ENCODE data around the gene RAB8A. TPM values are rescaled to one million over a fixed set of nuclear protein-coding genes. Genes with fewer than 3 reads are reported as not detected.

The RAB8A gene
- total RNA-seq, 1 experiment from 2014 or later: 74.0 TPM

- TF ChIP-seq, protein P1, sequence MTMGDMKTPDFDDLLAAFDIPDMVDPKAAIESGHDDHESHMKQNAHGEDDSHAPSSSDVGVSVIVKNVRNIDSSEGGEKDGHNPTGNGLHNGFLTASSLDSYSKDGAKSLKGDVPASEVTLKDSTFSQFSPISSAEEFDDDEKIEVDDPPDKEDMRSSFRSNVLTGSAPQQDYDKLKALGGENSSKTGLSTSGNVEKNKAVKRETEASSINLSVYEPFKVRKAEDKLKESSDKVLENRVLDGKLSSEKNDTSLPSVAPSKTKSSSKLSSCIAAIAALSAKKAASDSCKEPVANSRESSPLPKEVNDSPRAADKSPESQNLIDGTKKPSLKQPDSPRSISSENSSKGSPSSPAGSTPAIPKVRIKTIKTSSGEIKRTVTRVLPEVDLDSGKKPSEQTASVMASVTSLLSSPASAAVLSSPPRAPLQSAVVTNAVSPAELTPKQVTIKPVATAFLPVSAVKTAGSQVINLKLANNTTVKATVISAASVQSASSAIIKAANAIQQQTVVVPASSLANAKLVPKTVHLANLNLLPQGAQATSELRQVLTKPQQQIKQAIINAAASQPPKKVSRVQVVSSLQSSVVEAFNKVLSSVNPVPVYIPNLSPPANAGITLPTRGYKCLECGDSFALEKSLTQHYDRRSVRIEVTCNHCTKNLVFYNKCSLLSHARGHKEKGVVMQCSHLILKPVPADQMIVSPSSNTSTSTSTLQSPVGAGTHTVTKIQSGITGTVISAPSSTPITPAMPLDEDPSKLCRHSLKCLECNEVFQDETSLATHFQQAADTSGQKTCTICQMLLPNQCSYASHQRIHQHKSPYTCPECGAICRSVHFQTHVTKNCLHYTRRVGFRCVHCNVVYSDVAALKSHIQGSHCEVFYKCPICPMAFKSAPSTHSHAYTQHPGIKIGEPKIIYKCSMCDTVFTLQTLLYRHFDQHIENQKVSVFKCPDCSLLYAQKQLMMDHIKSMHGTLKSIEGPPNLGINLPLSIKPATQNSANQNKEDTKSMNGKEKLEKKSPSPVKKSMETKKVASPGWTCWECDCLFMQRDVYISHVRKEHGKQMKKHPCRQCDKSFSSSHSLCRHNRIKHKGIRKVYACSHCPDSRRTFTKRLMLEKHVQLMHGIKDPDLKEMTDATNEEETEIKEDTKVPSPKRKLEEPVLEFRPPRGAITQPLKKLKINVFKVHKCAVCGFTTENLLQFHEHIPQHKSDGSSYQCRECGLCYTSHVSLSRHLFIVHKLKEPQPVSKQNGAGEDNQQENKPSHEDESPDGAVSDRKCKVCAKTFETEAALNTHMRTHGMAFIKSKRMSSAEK (CRISPR knock-in tag; IDR thresholded peaks at IDR 0.05; ENCODE audit: borderline replicate concordance): no peak
- TF ChIP-seq ZMAT4 (CRISPR knock-in tag; IDR thresholded peaks at IDR 0.05): no peak
- TF ChIP-seq, protein P2, sequence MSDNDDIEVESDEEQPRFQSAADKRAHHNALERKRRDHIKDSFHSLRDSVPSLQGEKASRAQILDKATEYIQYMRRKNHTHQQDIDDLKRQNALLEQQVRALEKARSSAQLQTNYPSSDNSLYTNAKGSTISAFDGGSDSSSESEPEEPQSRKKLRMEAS (CRISPR knock-in tag; IDR thresholded peaks at IDR 0.05): no peak
- TF ChIP-seq STAT6 (CRISPR knock-in tag; conservative IDR thresholded peaks at IDR 0.05; ENCODE audit: low read depth): no peak
These were observed 50.2 kb downstream of the RAB8A start (continued) for GRCh38 chr19:16161840-16162239.

GRCh38 chr19:16164222-16164890, 52.7 kb downstream of the RAB8A start:
- POLR2A ChIA-PET: interaction anchor here (0.5 kb wide), 1 partner anchor 153 kb away, joined by 5 read pairs; no protein-coding TSS in a partner anchor
- no peaks in the 10 kb centered on the region for H3K4me1 Mint-ChIP-seq
- DNase-seq (ENCODE audit: low spot score): no peak
- H3K9me3 Mint-ChIP-seq: no peaks in the 10 kb centered on the region
- no peak overlapping the region for H3K4me3 Mint-ChIP-seq
- H3K27ac Mint-ChIP-seq: no peak overlapping the region
- TF ChIP-seq ZNF423 (CRISPR knock-in tag; IDR thresholded peaks at IDR 0.05): no peak
- no peak for TF ChIP-seq ESRRA (CRISPR knock-in tag; IDR thresholded peaks at IDR 0.05; ENCODE audit: borderline replicate concordance)
- TF ChIP-seq, protein P3, sequence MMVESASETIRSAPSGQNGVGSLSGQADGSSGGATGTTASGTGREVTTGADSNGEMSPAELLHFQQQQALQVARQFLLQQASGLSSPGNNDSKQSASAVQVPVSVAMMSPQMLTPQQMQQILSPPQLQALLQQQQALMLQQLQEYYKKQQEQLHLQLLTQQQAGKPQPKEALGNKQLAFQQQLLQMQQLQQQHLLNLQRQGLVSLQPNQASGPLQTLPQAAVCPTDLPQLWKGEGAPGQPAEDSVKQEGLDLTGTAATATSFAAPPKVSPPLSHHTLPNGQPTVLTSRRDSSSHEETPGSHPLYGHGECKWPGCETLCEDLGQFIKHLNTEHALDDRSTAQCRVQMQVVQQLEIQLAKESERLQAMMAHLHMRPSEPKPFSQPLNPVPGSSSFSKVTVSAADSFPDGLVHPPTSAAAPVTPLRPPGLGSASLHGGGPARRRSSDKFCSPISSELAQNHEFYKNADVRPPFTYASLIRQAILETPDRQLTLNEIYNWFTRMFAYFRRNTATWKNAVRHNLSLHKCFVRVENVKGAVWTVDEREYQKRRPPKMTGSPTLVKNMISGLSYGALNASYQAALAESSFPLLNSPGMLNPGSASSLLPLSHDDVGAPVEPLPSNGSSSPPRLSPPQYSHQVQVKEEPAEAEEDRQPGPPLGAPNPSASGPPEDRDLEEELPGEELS (CRISPR knock-in tag; IDR thresholded peaks at IDR 0.05): no peak
- TF ChIP-seq NFATC4 (CRISPR knock-in tag; IDR thresholded peaks at IDR 0.05): no peak
- TF ChIP-seq ELF4 (CRISPR knock-in tag; IDR thresholded peaks at IDR 0.05; ENCODE audit: low read depth): no peak
- no peak for TF ChIP-seq ZBTB43 (CRISPR knock-in tag; IDR thresholded peaks at IDR 0.05)
- TF ChIP-seq, protein P4, sequence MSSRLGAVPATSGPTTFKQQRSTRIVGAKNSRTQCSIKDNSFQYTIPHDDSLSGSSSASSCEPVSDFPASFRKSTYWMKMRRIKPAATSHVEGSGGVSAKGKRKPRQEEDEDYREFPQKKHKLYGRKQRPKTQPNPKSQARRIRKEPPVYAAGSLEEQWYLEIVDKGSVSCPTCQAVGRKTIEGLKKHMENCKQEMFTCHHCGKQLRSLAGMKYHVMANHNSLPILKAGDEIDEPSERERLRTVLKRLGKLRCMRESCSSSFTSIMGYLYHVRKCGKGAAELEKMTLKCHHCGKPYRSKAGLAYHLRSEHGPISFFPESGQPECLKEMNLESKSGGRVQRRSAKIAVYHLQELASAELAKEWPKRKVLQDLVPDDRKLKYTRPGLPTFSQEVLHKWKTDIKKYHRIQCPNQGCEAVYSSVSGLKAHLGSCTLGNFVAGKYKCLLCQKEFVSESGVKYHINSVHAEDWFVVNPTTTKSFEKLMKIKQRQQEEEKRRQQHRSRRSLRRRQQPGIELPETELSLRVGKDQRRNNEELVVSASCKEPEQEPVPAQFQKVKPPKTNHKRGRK (CRISPR knock-in tag; IDR thresholded peaks at IDR 0.05; ENCODE audit: borderline replicate concordance): no peak
- TF ChIP-seq, protein P5, sequence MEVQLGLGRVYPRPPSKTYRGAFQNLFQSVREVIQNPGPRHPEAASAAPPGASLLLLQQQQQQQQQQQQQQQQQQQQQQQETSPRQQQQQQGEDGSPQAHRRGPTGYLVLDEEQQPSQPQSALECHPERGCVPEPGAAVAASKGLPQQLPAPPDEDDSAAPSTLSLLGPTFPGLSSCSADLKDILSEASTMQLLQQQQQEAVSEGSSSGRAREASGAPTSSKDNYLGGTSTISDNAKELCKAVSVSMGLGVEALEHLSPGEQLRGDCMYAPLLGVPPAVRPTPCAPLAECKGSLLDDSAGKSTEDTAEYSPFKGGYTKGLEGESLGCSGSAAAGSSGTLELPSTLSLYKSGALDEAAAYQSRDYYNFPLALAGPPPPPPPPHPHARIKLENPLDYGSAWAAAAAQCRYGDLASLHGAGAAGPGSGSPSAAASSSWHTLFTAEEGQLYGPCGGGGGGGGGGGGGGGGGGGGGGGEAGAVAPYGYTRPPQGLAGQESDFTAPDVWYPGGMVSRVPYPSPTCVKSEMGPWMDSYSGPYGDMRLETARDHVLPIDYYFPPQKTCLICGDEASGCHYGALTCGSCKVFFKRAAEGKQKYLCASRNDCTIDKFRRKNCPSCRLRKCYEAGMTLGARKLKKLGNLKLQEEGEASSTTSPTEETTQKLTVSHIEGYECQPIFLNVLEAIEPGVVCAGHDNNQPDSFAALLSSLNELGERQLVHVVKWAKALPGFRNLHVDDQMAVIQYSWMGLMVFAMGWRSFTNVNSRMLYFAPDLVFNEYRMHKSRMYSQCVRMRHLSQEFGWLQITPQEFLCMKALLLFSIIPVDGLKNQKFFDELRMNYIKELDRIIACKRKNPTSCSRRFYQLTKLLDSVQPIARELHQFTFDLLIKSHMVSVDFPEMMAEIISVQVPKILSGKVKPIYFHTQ (CRISPR knock-in tag; IDR thresholded peaks at IDR 0.05): no peak
- no peak for TF ChIP-seq ZNF425 (CRISPR knock-in tag; conservative IDR thresholded peaks at IDR 0.05)
- TF ChIP-seq MYBL2 (CRISPR knock-in tag; IDR thresholded peaks at IDR 0.05): no peak
- H3K36me3 Mint-ChIP-seq: no peaks in the 10 kb centered on the region
- CTCF ChIA-PET: no interaction called here
- H3K27me3 Mint-ChIP-seq (ENCODE audit: low read depth): no peaks in the 10 kb centered on the region
- no peak for ATAC-seq

All from WTC11 (cell line).